Measurements from ENCODE around the gene ZSCAN4. TPM values are rescaled to one million over a fixed set of nuclear protein-coding genes. Genes with fewer than 3 reads are reported as not detected.

ZSCAN4 gene
- total and polyA plus RNA-seq, 10 donors: 0.29 to 0.58 (median 0.47) TPM; not detected in 7

DNA sequence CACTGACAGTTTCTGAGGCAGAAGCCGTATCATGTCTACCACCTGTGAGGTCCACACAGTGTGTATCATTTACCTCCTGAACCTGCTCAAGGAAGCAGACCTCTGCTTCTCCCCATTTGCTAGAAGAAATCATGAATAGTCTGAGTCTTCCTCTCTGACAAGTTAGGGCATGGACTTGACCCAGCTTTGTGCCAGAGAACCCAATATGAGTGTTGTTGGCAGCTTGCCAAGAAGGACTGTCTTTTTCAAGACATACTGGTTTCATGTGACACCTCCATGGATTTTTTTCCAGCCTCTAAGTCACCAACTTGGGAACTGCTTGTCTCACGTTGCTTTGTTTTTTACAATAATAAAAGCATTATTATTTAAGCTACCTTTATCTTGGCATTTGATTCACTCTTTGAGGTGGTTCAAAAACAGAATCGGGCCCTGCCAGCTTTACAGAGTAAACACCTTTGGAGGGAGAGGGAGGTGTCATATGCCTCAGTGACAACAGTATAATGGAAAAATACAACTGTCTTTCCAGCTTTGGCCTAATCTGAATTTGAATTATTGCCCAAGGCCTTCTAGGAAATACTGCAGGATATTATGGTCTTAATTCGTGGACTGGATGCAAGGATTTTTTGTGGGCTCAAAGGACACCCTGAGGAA, 26.2 kb upstream of the ZSCAN4 start:
- no peak for DNase-seq
- WGBS, 5 donors: 81 to 91% (median 90%) methylated on average over 4 of the region's 4 CpGs
- no peaks in the 10 kb centered on the region for H3K4me1 ChIP-seq
- intact Hi-C loops (cut with DNase I; ENCODE audit: low total_unique reads): no loop called here
- TF ChIP-seq, protein P1, sequence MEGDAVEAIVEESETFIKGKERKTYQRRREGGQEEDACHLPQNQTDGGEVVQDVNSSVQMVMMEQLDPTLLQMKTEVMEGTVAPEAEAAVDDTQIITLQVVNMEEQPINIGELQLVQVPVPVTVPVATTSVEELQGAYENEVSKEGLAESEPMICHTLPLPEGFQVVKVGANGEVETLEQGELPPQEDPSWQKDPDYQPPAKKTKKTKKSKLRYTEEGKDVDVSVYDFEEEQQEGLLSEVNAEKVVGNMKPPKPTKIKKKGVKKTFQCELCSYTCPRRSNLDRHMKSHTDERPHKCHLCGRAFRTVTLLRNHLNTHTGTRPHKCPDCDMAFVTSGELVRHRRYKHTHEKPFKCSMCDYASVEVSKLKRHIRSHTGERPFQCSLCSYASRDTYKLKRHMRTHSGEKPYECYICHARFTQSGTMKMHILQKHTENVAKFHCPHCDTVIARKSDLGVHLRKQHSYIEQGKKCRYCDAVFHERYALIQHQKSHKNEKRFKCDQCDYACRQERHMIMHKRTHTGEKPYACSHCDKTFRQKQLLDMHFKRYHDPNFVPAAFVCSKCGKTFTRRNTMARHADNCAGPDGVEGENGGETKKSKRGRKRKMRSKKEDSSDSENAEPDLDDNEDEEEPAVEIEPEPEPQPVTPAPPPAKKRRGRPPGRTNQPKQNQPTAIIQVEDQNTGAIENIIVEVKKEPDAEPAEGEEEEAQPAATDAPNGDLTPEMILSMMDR (IDR thresholded peaks at IDR 0.05 in 8 of 11, conservative IDR thresholded peaks at IDR 0.05 in 3 of 11): no peak
- no peak for TF ChIP-seq POLR2A (IDR thresholded peaks at IDR 0.05)
- TF ChIP-seq POLR2AphosphoS5 (IDR thresholded peaks at IDR 0.05): no peak
- H3K27ac ChIP-seq: peak overlapping the region in 3 of 8 donors; percentile 5 to 69 (median 16)
- peaks cover 12 to 100% (median 99%) of the 10 kb centered on the region in 8 donors for H3K9me3 ChIP-seq
- no peaks in the 10 kb centered on the region for H3K27me3 ChIP-seq (replicated peaks in 1 of 7)
- H3K36me3 ChIP-seq: peaks cover 9 to 61% (median 54%) of the 10 kb centered on the region in 6 donors
- peak overlapping the region in 1 of 8 donors; percentile 10 for H3K4me3 ChIP-seq

DNA sequence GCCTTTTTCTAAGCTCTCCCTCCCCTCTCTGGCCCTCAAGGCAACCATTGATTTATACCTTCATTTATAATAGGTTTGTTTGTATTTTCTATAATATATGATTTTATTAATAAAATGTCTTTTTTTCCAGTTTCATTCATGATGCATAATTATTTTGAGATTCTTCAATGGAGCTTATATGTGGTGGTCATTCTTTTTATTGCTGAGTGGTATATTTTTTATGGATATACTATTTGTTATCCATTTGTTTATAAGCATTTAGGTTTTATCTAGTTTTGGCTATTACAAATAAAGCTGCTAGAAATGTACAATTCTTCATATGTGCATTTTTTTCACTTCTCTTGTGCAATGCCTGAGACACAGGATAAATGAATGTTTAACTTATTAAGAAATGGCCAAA, 25.0 kb upstream of the ZSCAN4 start:
- H3K36me3 ChIP-seq: peaks cover 9 to 49% (median 42%) of the 10 kb centered on the region in 6 donors
- H3K27me3 ChIP-seq (replicated peaks in 1 of 7): no peaks in the 10 kb centered on the region
- no peak for DNase-seq
- peak overlapping the region in 1 of 8 donors; percentile 69 for H3K27ac ChIP-seq
- peaks cover 9 to 100% (median 95%) of the 10 kb centered on the region in 8 donors for H3K9me3 ChIP-seq
- intact Hi-C loops (cut with DNase I; ENCODE audit: low total_unique reads): no loop called here
- no peak overlapping the region for H3K4me3 ChIP-seq
- no peak for TF ChIP-seq POLR2A (IDR thresholded peaks at IDR 0.05)
- TF ChIP-seq, protein P1 (IDR thresholded peaks at IDR 0.05 in 8 of 11, conservative IDR thresholded peaks at IDR 0.05 in 3 of 11): no peak
- TF ChIP-seq POLR2AphosphoS5 (IDR thresholded peaks at IDR 0.05): no peak
- H3K4me1 ChIP-seq: no peaks in the 10 kb centered on the region

DNA sequence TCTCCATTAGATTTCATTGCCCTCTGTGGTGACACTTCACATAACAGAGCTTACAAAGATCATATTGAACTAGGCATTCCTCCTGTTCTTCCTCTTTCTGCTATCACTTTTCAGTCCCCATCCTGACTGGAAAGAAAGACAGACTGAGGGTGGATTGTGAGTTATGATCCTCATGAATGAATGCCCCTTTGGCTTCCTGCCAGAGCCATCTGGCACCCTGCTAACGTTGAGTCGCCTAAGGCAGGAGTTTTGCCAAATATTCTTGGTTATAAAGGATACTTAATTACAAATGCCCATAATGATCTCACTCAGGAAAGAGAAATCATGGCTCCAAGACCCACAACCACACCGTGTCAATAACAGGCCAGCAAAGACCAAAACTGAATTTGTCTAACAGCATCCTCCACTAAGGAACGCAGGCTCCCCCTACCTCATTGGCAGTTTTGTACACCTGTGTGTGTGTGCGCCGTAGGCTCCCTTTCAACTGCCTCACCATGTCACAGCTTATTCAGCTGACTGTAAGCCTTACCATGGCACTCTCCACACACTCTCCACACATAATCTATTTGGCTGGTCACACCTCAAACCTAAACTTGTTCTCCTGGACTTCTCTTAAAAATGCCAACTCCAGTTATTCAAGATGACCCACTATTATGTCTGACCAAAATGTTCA, 20.3 kb upstream of the ZSCAN4 start:
- H3K27ac ChIP-seq: no peak overlapping the region
- no peak overlapping the region for H3K4me3 ChIP-seq
- peaks cover 0 to 1% (median 0%) of the 10 kb centered on the region in 6 donors for H3K36me3 ChIP-seq
- TF ChIP-seq POLR2A (IDR thresholded peaks at IDR 0.05) (no peak), POLR2AphosphoS5 (IDR thresholded peaks at IDR 0.05) (no peak)
- TF ChIP-seq, protein P1 (IDR thresholded peaks at IDR 0.05 in 8 of 11, conservative IDR thresholded peaks at IDR 0.05 in 3 of 11): no peak
- peaks cover 0 to 4% (median 0%) of the 10 kb centered on the region in 7 donors for H3K27me3 ChIP-seq (replicated peaks in 1 of 7)
- no peaks in the 10 kb centered on the region for H3K4me1 ChIP-seq
- H3K9me3 ChIP-seq: peaks cover 0 to 98% (median 59%) of the 10 kb centered on the region in 8 donors
- intact Hi-C loops (cut with DNase I; ENCODE audit: low total_unique reads): no loop called here
- 71 to 76% (median 75%) methylated on average over 6 of the region's 6 CpGs for WGBS, 5 donors
- no peak for DNase-seq

DNA sequence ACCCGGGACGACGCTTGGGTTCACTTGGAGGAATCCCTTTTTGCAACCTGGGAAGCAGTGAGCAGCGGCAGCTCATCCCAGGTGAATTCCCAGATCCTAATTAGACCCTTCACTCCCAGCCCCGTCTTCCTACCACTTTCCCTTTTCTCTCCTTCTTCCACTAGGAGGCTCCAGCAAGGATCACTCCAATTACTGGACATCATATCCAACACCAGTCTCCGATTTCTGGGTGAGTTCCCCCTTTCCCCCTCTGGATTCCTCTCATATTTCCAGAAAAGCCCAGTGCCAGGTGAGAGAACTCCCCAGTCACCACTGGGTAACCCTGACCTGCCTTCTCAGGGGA, 17.1 kb upstream of the ZSCAN4 start:
- 58 to 67% (median 63%) methylated on average over 6 of the region's 6 CpGs for WGBS, 5 donors
- H3K4me3 ChIP-seq: peak overlapping the region in 2 of 8 donors; percentile 5 to 56
- peak overlapping the region in 2 of 8 donors; percentile 31 to 48 for H3K27ac ChIP-seq
- no peaks in the 10 kb centered on the region for H3K4me1 ChIP-seq
- peaks cover 0 to 97% (median 34%) of the 10 kb centered on the region in 8 donors for H3K9me3 ChIP-seq
- TF ChIP-seq, protein P1 (IDR thresholded peaks at IDR 0.05 in 8 of 11, conservative IDR thresholded peaks at IDR 0.05 in 3 of 11): no peak
- no peak for TF ChIP-seq POLR2A (IDR thresholded peaks at IDR 0.05)
- no peak for TF ChIP-seq POLR2AphosphoS5 (IDR thresholded peaks at IDR 0.05)
- peaks cover 0 to 11% (median 0%) of the 10 kb centered on the region in 7 donors for H3K27me3 ChIP-seq (replicated peaks in 1 of 7)
- intact Hi-C loops (cut with DNase I; ENCODE audit: low total_unique reads): no loop called here
- DNase-seq: no peak
- H3K36me3 ChIP-seq: no peaks in the 10 kb centered on the region

All from spleen (tissue), 11 donors.